HUES64 (cell line): Measurements from ENCODE around the gene TNF.

Experiments
- H3K27ac ChIP-seq: 2 replicates; pipeline ENCODE4 v1.7.0; 2013; ENCODE audit warnings: low read depth, low read length, inconsistent platforms
- H3K27me3 ChIP-seq: 2 replicates; pipeline ENCODE4 v1.6.1; 2013; ENCODE audit warnings: mild to moderate bottlenecking, low read length; ENCODE audit not compliant: insufficient read depth
- H3K36me3 ChIP-seq: 2 replicates; pipeline ENCODE4 v1.6.1; 2013; ENCODE audit warnings: mild to moderate bottlenecking, low read length; ENCODE audit not compliant: insufficient read depth
- H3K4me1 ChIP-seq: 2 replicates; pipeline ENCODE4 v1.6.1; 2013; ENCODE audit warnings: mild to moderate bottlenecking, low read length, moderate library complexity; ENCODE audit not compliant: insufficient read depth
- H3K4me3 ChIP-seq: 2 replicates; pipeline ENCODE4 v1.5.1; 2013; ENCODE audit warnings: mild to moderate bottlenecking, low read length, moderate library complexity
- H3K9ac ChIP-seq: 2 replicates; pipeline ENCODE4 v1.6.1; 2013; ENCODE audit warnings: mild to moderate bottlenecking, low read depth, low read length
- H3K9me3 ChIP-seq: 2 replicates; pipeline ENCODE4 v1.6.1; 2013; ENCODE audit warnings: low read depth, low read length; ENCODE audit not compliant: insufficient read depth
- WGBS: fragments of 150-250, 120-280 bp; methylation state at CpG from one replicate; pipeline ENCODE4 v1.1.7; 2013; ENCODE audit warnings: missing lambda C conversion rate; 5-methylcytosine and 5-hydroxymethylcytosine counted together

TNF gene

GRCh38 chr6:31609519-31610406, 34.4 kb downstream of the TNF start:
- no peak overlapping the region for H3K27ac ChIP-seq

GRCh38 chr6:31610968-31611367, 35.6 kb downstream of the TNF start:
- Histone ChIP-seq H3K4me3 (no peak overlapping the region), H3K4me1 (peaks cover 10% of the 10 kb centered on the region; the same call in 1 of the 2 replicates), H3K9me3 (no peaks in the 10 kb centered on the region), H3K27ac (no peak overlapping the region), H3K9ac (no peak overlapping the region), H3K27me3 (no peaks in the 10 kb centered on the region), H3K36me3 (no peaks in the 10 kb centered on the region)
- WGBS, result 93% methylated on average over 4 of the region's 4 CpGs

More at GRCh38 chr6:31609519-31610406, 34.4 kb downstream of the TNF start:
- Histone ChIP-seq H3K4me1 (peaks cover under 1% of the 10 kb centered on the region; the same call in 1 of the 2 replicates), H3K9ac (no peak overlapping the region), H3K9me3 (no peaks in the 10 kb centered on the region), H3K27me3 (no peaks in the 10 kb centered on the region), H3K4me3 (no peak overlapping the region), H3K36me3 (no peaks in the 10 kb centered on the region)
- WGBS, result 85% methylated on average over 8 of the region's 8 CpGs

- Histone ChIP-seq H3K4me3 (no peak overlapping the region), H3K9ac (no peak overlapping the region), H3K4me1 (peaks cover 10% of the 10 kb centered on the region; the same call in 1 of the 2 replicates), H3K27ac (no peak overlapping the region), H3K36me3 (no peaks in the 10 kb centered on the region), H3K27me3 (no peaks in the 10 kb centered on the region), H3K9me3 (no peaks in the 10 kb centered on the region)
- 90% methylated on average over 8 of the region's 8 CpGs for WGBS
Observed at GRCh38 chr6:31614075-31614619, 38.8 kb downstream of the TNF start.

DNA sequence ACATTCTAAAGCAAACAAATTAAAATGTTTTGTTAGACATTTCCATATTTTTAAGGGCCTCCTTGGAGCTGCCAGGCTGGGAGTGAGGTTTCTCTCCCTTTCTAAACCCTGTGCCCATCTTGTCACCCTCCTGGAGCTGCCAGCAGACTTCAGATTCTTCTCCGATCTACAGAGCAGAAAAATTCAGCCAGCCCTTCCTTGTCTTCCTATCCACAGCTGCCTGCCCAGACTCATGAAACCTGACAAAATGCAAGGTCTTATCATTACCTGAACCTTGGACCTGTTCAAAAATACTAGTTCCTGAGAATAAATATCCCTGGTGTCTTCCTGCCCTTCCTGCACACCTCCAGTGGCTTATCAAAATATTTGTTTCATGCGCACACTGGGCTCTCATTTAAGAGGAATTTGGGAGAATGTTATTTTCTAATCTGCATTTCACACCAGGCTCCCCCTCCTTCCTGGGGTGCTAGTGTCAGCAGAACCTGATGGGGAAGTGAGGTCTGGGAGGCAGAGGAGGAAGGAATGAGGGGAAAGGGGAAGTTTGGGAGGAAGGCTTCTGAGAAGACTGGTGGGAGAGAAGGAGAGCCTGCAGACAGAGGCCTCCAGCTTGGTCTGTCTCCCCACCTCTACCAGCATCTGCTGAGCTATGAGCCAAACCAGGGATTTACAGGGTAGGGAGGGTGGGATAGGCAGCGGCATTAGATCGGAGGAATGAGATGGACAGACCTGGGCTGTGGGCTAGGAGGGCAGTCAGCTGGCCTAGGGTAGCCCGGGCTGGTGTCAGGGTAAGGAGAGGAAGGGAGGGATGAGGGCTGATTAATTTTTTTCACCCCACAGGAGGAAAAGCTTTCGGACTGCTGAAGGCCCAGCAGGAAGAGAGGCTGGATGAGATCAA, 39.6 kb downstream of the TNF start, which contains the start of gene AIF1:
Gene AIF1, plus strand, starts transcription at position 551 of the 895 bp plus-strand sequence. Its CDS starts 96 bp downstream, at position 647.
- H3K27me3 ChIP-seq, result no peaks in the 10 kb centered on the region
- no peaks in the 10 kb centered on the region for H3K9me3 ChIP-seq
- H3K9ac ChIP-seq, result 0 out of 2 replicates have a peak within 1 kb of the TSS, but pooled peaks have one; percentile 36
- 80% methylated on average over 5 of the region's 6 CpGs for WGBS
- H3K27ac ChIP-seq, result no peak within 1 kb of the TSS
- H3K4me1 ChIP-seq, result peaks cover 10% of the 10 kb centered on the region; the same call in 1 of the 2 replicates
- H3K36me3 ChIP-seq, result no peaks in the 10 kb centered on the region
- no peak within 1 kb of the TSS for H3K4me3 ChIP-seq

GRCh38 chr6:31615748-31616147, 40.4 kb downstream of the TNF start:
- Histone ChIP-seq H3K4me1 (peaks cover 10% of the 10 kb centered on the region; the same call in 1 of the 2 replicates), H3K27ac (no peak overlapping the region), H3K36me3 (no peaks in the 10 kb centered on the region), H3K4me3 (no peak overlapping the region), H3K9ac (0 out of 2 replicates have a peak overlapping the region, but pooled peaks have one; percentile 32), H3K9me3 (no peaks in the 10 kb centered on the region), H3K27me3 (no peaks in the 10 kb centered on the region)
- WGBS, result 72% methylated on average over 7 of the region's 7 CpGs

DNA sequence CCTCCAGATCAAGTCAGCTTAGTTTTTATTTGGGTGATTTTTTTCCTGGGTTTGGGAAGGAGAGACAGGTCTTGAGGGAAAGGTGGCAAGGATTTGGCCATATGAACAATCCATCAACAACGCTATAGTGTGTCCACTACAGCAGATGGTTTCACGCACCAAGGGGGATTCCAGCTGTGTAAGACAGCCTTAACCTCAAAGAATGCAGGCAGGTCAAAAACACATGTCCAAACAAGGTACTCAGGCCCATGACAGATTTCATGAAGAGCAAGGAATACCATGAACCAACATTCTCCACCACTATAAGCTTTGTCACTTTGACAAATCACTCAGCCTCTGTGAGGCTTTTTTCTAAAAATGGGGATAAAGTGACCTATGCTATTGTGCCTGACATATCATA, 41.6 kb downstream of the TNF start:
- Histone ChIP-seq H3K27ac (no peak overlapping the region), H3K36me3 (peaks cover 7% of the 10 kb centered on the region), H3K4me1 (peaks cover 15% of the 10 kb centered on the region; the same call in 1 of the 2 replicates), H3K9me3 (no peaks in the 10 kb centered on the region), H3K27me3 (no peaks in the 10 kb centered on the region), H3K4me3 (no peak overlapping the region), H3K9ac (no peak overlapping the region)
- WGBS, result 91% methylated on average over 2 of the region's 2 CpGs

DNA sequence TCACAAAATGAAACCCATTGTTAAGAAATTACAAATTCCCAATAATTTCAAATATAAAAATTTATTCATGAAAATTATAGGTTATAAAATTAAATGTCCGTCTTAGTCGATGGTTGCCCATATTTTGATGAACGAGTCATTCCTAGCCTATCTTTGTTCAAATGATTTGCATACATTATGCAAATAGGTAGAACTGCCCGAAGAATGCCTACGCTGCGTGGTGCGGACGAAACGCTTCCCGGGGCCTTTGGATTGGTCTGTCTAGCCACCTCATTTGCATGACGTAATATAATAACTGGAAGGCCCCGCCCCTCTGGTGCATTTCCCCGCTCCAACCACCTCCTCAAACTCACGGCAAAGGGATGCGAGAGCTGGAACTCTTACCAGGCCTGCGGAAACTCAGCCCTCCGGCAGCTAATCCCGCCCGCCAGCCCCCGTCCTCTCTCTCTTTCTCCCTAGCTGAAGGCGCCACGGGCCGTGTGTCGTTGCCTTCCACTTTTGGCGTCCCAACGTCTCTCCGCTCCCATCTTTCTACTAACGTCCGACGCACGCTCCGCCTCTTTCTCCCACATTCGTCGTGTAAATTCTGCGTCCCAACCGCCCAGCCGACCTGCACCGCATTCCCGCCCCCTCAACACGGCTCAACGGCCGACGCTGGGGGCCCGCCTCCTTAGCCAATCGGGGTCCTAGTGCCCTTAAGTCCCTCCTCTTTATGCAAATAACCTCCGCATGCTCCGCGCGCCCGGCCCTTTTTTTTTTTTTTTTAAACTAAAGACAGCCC, 44.6 kb downstream of the TNF start:
- Histone ChIP-seq H3K4me1 (peaks cover 20% of the 10 kb centered on the region; the same call in 1 of the 2 replicates), H3K36me3 (peaks cover 36% of the 10 kb centered on the region), H3K4me3 (peak overlapping the region; percentile 88), H3K9me3 (no peaks in the 10 kb centered on the region), H3K27ac (peak overlapping the region; percentile 100), H3K9ac (peak overlapping the region; percentile 95), H3K27me3 (no peaks in the 10 kb centered on the region)
- under 1% methylated on average over 50 of the region's 50 CpGs for WGBS

DNA sequence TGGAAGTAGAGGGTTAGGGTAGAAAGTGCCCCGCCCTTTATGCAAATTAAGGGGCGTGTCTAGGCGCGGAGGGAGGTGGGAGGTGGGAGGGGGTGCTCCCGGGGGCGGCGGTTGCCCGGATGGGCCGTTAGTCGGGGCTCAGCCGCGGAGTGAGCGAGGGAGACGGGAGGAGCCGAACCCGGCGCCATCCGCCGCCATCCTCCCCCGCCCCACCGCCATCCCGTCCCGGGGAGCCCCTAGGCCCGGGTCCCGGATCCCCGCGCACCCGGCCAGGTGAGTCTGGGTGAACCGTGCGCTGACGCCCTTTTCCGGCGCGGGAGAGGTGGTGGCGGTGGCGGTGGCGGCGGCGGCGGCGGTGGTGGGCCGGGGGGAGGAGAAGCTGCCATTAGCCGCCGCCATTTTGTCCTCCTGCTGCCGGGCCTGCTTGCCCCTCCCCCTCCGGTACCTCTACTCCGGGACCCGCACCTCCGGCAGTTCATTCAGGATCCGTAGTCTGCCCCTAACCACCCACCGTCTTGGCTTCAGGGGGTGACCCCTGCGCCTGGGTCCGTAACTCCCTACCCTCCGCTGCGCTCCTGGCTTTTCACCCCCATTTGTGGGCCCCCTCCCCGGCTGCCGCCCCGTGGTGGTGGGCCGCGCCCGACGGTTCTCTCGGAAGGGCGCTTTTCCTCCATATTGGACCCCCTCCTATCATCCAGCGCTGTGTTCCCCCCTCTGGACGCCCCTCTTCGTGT, 45.4 kb downstream of the TNF start, which contains the start of gene PRRC2A:
Gene PRRC2A, plus strand, starts transcription at position 130 of the 734 bp plus-strand sequence. CDS start 2,075 bp downstream, outside the sequence.
- Histone ChIP-seq H3K4me1 (peaks cover 13% of the 10 kb centered on the region; the same call in 1 of the 2 replicates), H3K36me3 (peaks cover 44% of the 10 kb centered on the region), H3K4me3 (peak within 1 kb of the TSS; percentile 94), H3K9me3 (no peaks in the 10 kb centered on the region), H3K27ac (peak within 1 kb of the TSS; percentile 100), H3K9ac (peak within 1 kb of the TSS; percentile 97), H3K27me3 (no peaks in the 10 kb centered on the region)
- WGBS, result under 1% methylated on average over 66 of the region's 67 CpGs

DNA sequence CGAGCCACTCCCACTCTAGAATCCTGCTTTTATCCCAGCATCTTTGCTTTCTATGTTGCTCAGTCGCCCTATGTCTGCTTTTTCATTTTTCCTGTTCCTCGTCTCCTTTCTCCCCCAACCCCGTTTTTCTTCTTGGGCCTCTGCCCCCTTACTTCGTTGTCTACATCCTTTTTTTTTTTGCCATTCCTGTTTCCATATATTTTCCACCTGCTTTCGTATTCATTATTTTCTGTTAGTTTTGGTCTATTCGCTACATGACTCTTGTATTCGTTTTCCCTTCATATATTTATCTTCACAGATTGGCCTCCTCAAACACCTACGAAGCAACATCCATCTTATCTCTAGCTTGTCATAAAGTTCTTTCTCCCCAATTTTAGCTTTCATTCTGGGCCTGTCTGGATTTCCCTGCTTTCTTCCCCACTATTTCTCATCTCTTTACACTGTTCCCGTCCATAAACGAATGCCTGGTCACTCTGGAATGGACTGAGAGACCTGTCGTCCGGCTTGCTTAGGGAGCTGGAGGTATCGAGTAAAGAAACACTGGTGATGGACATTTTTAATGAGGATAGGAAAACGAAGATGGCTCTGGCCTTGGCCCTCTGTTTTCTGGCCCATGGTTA, 46.1 kb downstream of the TNF start:
- Histone ChIP-seq H3K9ac (peak overlapping the region; percentile 97), H3K4me1 (peaks cover 13% of the 10 kb centered on the region; the same call in 1 of the 2 replicates), H3K27me3 (no peaks in the 10 kb centered on the region), H3K36me3 (peaks cover 50% of the 10 kb centered on the region), H3K27ac (peak overlapping the region; percentile 99), H3K4me3 (peak overlapping the region; percentile 94), H3K9me3 (no peaks in the 10 kb centered on the region)
- WGBS, result 6% methylated on average over 15 of the region's 15 CpGs
